HFFc6 (cell line): ENCODE data around the gene GSC. TPM values are rescaled to one million over a fixed set of nuclear protein-coding genes. Genes with fewer than 3 reads are reported as not detected.

Source experiments
- DNase-seq: peaks from one replicate; pipeline ENCODE4 v3.0.0-alpha.2; 2018
- H3K27ac Mint-ChIP-seq: 2 replicates; pipeline ENCODE4 v1.8.0; 2020; ENCODE audit warnings: mild to moderate bottlenecking, mixed read lengths
- H3K27me3 Mint-ChIP-seq: 2 replicates; pipeline ENCODE4 v1.8.0; 2021; ENCODE audit warnings: mild to moderate bottlenecking, moderate library complexity, mixed read lengths; ENCODE audit not compliant: insufficient read depth
- H3K36me3 Mint-ChIP-seq: 2 replicates; pipeline ENCODE4 v1.8.0; 2021; ENCODE audit warnings: low read depth, mixed read lengths
- H3K4me1 Mint-ChIP-seq: 2 replicates; pipeline ENCODE4 v1.8.0; 2020; ENCODE audit warnings: low read depth, mixed read lengths
- H3K4me3 Mint-ChIP-seq: 2 replicates; pipeline ENCODE4 v1.8.0; 2020; ENCODE audit warnings: mild to moderate bottlenecking, moderate library complexity, mixed read lengths
- H3K9me3 Mint-ChIP-seq: 2 replicates; pipeline ENCODE4 v1.8.0; 2020; ENCODE audit warnings: mild to moderate bottlenecking, mixed read lengths
- CTCF ChIP-seq: fragments of 200-600 bp; sonication (generic); IDR thresholded peaks from 2 replicates; pipeline ENCODE4 v1.5.0; 2021; ENCODE audit warnings: antibody characterized with exemption, mild to moderate bottlenecking
- total RNA-seq, 6 experiments: library from RNA; stranded (reverse); fragmentation: NEBNext Ultra II Directional; extraction: Animal tissue kit (Norgen Biotek cat#: 25700); gene quantifications; 2 replicates in 1 of 6; 3 replicates in 5 of 6; pipeline ENCODE4 v1.2.3, GENCODE V29; 2021

The GSC gene
- total RNA-seq, 6 experiments from 2014 or later, result not detected

- DNase-seq, result no peak
- Mint-ChIP-seq H3K9me3 (peaks cover 36% of the 10 kb centered on the region), H3K4me3 (no peak overlapping the region), H3K36me3 (no peaks in the 10 kb centered on the region), H3K27ac (no peak overlapping the region), H3K4me1 (no peaks in the 10 kb centered on the region), H3K27me3 (no peaks in the 10 kb centered on the region)
- TF ChIP-seq CTCF, result no peak
Measured at GRCh38 chr14:94780536-94781399, 10.9 kb upstream of the GSC start.

- H3K36me3 Mint-ChIP-seq, result no peaks in the 10 kb centered on the region
- no peak overlapping the region for H3K4me3 Mint-ChIP-seq
- TF ChIP-seq CTCF, result no peak
- H3K4me1 Mint-ChIP-seq, result no peaks in the 10 kb centered on the region
- H3K9me3 Mint-ChIP-seq, result peaks cover 36% of the 10 kb centered on the region
- H3K27me3 Mint-ChIP-seq, result no peaks in the 10 kb centered on the region; the same call in 1 of the 2 replicates
- no peak for DNase-seq
- no peak overlapping the region for H3K27ac Mint-ChIP-seq
Measured at GRCh38 chr14:94779713-94780112, 9.8 kb upstream of the GSC start.

GRCh38 chr14:94775871-94776210 is 5.9 kb upstream of the GSC start:
- Mint-ChIP-seq H3K4me1 (no peaks in the 10 kb centered on the region), H3K27ac (no peak overlapping the region), H3K9me3 (peaks cover 47% of the 10 kb centered on the region), H3K36me3 (peaks cover 10% of the 10 kb centered on the region; the same call in 1 of the 2 replicates), H3K4me3 (no peak overlapping the region), H3K27me3 (peaks cover 9% of the 10 kb centered on the region; the same call in 1 of the 2 replicates)
- TF ChIP-seq CTCF, result no peak
- DNase-seq, result no peak

GRCh38 chr14:94775091-94775870 is 5.4 kb upstream of the GSC start:
- Mint-ChIP-seq H3K4me3 (no peak overlapping the region), H3K27ac (no peak overlapping the region), H3K27me3 (peaks cover 9% of the 10 kb centered on the region; the same call in 1 of the 2 replicates), H3K4me1 (no peaks in the 10 kb centered on the region), H3K36me3 (peaks cover 14% of the 10 kb centered on the region), H3K9me3 (peaks cover 46% of the 10 kb centered on the region)
- no peak for DNase-seq
- no peak for TF ChIP-seq CTCF

GRCh38 chr14:94774344-94775090 is 4.6 kb upstream of the GSC start:
- DNase-seq, result no peak
- H3K4me3 Mint-ChIP-seq, result no peak overlapping the region
- peaks cover 14% of the 10 kb centered on the region for H3K36me3 Mint-ChIP-seq
- H3K4me1 Mint-ChIP-seq, result no peaks in the 10 kb centered on the region
- peaks cover 38% of the 10 kb centered on the region for H3K9me3 Mint-ChIP-seq
- peaks cover 9% of the 10 kb centered on the region; the same call in 1 of the 2 replicates for H3K27me3 Mint-ChIP-seq
- no peak for TF ChIP-seq CTCF
- H3K27ac Mint-ChIP-seq, result no peak overlapping the region
